SK-N-SH (cell line): ENCODE data around the gene KLHL5. TPM values are rescaled to one million over a fixed set of nuclear protein-coding genes. Genes with fewer than 3 reads are reported as not detected.

Experiments
- CTCF ChIA-PET: fragments of 300-600, 350-600 bp; formaldehyde crosslinking; extraction: SDS; loops from one replicate; lab custom pipeline; 2021; lab: Yijun Ruan, JAX
- POLR2A ChIA-PET: fragments of 350-600 bp; sonication (Branson Sonifier 250); formaldehyde crosslinking; extraction: SDS; loops from one replicate; lab custom pipeline; 2020; ENCODE audit warnings: antibody characterized with exemption, inconsistent platforms; lab: Yijun Ruan, JAX
- DNase-seq: peaks from one replicate; pipeline ENCODE4 v3.0.0; 2012
- H2AFZ ChIP-seq: fragments of 200-600 bp; sonication (generic); 2 replicates; pipeline ENCODE4 v1.8.1; 2016; ENCODE audit warnings: antibody characterized with exemption, mild to moderate bottlenecking, low read depth
- H3F3A ChIP-seq: fragments of 200-600 bp; sonication (generic); replicated peaks from 2 replicates; pipeline ENCODE3; 2016; ENCODE audit warnings: antibody characterized with exemption, mild to moderate bottlenecking; ENCODE audit not compliant: insufficient read depth
- H3K27ac ChIP-seq, 2 experiments: fragments of 200-500 bp in 1 of 2; fragments of 200-600 bp in 1 of 2; sonication (Bioruptor generic) in 1 of 2; sonication (generic), shearing (Covaris generic) in 1 of 2; 2 replicates each; pipeline versions ENCODE4 v1.5.1 to v1.6.1; 2014 to 2016; ENCODE audit warnings: low read depth in 2 of 2, inconsistent platforms in 1 of 2, low read length in 1 of 2, mild to moderate bottlenecking in 1 of 2, mixed read lengths in 1 of 2
- H3K27me3 ChIP-seq: fragments of 200-600 bp; sonication (generic), shearing (Covaris generic); 2 replicates; pipeline ENCODE4 v1.6.1; 2016; ENCODE audit warnings: mixed run types; ENCODE audit not compliant: insufficient read depth
- H3K36me3 ChIP-seq, 2 experiments: fragments of 200-500 bp in 1 of 2; fragments of 200-600 bp in 1 of 2; sonication (Bioruptor generic) in 1 of 2; sonication (generic) in 1 of 2; replicated peaks in 1 of 2; 2 replicates each; pipeline versions ENCODE3 to v1.5.1; 2014 to 2016; ENCODE audit warnings: low read length in 1 of 2, mild to moderate bottlenecking in 1 of 2; ENCODE audit not compliant: insufficient read depth in 2 of 2, control insufficient read depth in 1 of 2
- H3K4me1 ChIP-seq, 2 experiments: fragments of 200-500 bp in 1 of 2; fragments of 200-600 bp in 1 of 2; sonication (Bioruptor generic) in 1 of 2; sonication (generic), shearing (Covaris generic) in 1 of 2; 2 replicates each; pipeline versions ENCODE4 v1.5.1 to v1.6.1; 2014 to 2016; ENCODE audit warnings: low read depth in 1 of 2, low read length in 1 of 2, mixed run types in 1 of 2; ENCODE audit not compliant: insufficient read depth in 2 of 2, control insufficient read depth in 1 of 2
- H3K4me2 ChIP-seq: fragments of 200-600 bp; sonication (generic), shearing (Covaris generic); 2 replicates; pipeline ENCODE4 v1.6.1; 2017; ENCODE audit warnings: mixed run types
- H3K4me3 ChIP-seq, 2 experiments: fragments of 200-500 bp in 1 of 2; fragments of 200-600 bp in 1 of 2; sonication (Bioruptor generic) in 1 of 2; sonication (generic), shearing (Covaris generic) in 1 of 2; 2 replicates each; pipeline versions ENCODE4 v1.5.1 to v1.8.1; 2014 to 2016; ENCODE audit warnings: low read depth in 2 of 2, inconsistent platforms in 1 of 2, low read length in 1 of 2, mild to moderate bottlenecking in 1 of 2, mixed read lengths in 1 of 2, moderate library complexity in 1 of 2
- H3K79me2 ChIP-seq: fragments of 200-600 bp; sonication (generic); 2 replicates; pipeline ENCODE4 v1.8.1; 2017; ENCODE audit warnings: mild to moderate bottlenecking; ENCODE audit not compliant: insufficient read depth
- H3K9ac ChIP-seq: fragments of 200-600 bp; sonication (generic); 2 replicates; pipeline ENCODE4 v1.6.1; 2017; ENCODE audit warnings: mixed run types
- H3K9me2 ChIP-seq: fragments of 200-600 bp; sonication (generic); 2 replicates; pipeline ENCODE4 v1.6.1; 2017; ENCODE audit warnings: mixed run types
- H3K9me3 ChIP-seq: fragments of 200-600 bp; sonication (generic); 2 replicates; pipeline ENCODE4 v1.6.1; 2017; ENCODE audit warnings: mixed run types, mild to moderate bottlenecking, moderate library complexity
- H4K20me1 ChIP-seq: fragments of 200-600 bp; sonication (generic); 2 replicates; pipeline ENCODE4 v1.6.1; 2017; ENCODE audit warnings: mild to moderate bottlenecking, mixed run types; ENCODE audit not compliant: insufficient read depth
- ELF1 ChIP-seq: IDR thresholded peaks from 2 replicates; pipeline ENCODE4 v1.4.0; 2012
- EZH2phosphoT487 ChIP-seq: fragments of 200-600 bp; sonication (generic); IDR thresholded peaks from 2 replicates; pipeline ENCODE4 v1.6.1; 2017; ENCODE audit warnings: low read depth, mixed run types, mild to moderate bottlenecking, antibody characterized with exemption, moderate library complexity, borderline replicate concordance
- FOSL2 ChIP-seq: IDR thresholded peaks from 2 replicates; pipeline ENCODE4 v1.4.0; 2012; ENCODE audit warnings: low read depth, mild to moderate bottlenecking, moderate library complexity, borderline replicate concordance
- FOXJ3 ChIP-seq: sonication (generic); formaldehyde crosslinking; IDR thresholded peaks from 2 replicates; pipeline ENCODE4 v1.5.1; 2020; ENCODE audit warnings: mild to moderate bottlenecking, missing genetic modification reagents
- FOXM1 ChIP-seq: IDR thresholded peaks from 2 replicates; pipeline ENCODE4 v1.4.0; 2012; ENCODE audit warnings: low read depth, mild to moderate bottlenecking
- IRF3 ChIP-seq: fragments of 150-350 bp; IDR thresholded peaks from 2 replicates; pipeline ENCODE4 v1.6.1; 2016; ENCODE audit warnings: mild to moderate bottlenecking, low read depth, low read length
- JUND ChIP-seq: IDR thresholded peaks from 2 replicates; pipeline ENCODE4 v1.4.0; 2012
- MXI1 ChIP-seq: IDR thresholded peaks from 2 replicates; pipeline ENCODE4 v1.6.1; 2012; ENCODE audit warnings: mild to moderate bottlenecking, low read depth, low read length, improper control_type of control experiment
- PBX3 ChIP-seq: IDR thresholded peaks from 2 replicates; pipeline ENCODE4; 2012
- RAD21 ChIP-seq: IDR thresholded peaks from 2 replicates; pipeline ENCODE4 v1.6.1; 2012; ENCODE audit warnings: mild to moderate bottlenecking, low read length
- RCOR1 ChIP-seq: fragments of 150-350 bp; IDR thresholded peaks from 2 replicates; pipeline ENCODE4 v1.6.1; 2017; ENCODE audit warnings: antibody characterized with exemption, low read length
- RFX5 ChIP-seq: IDR thresholded peaks from 2 replicates; pipeline ENCODE4 v1.6.1; 2012; ENCODE audit warnings: mild to moderate bottlenecking, improper control_type of control experiment, low read length
- RXRA ChIP-seq: IDR thresholded peaks from 2 replicates; pipeline ENCODE4 v1.4.0; 2012; ENCODE audit warnings: low read depth, mild to moderate bottlenecking, borderline replicate concordance
- SIN3A ChIP-seq: IDR thresholded peaks from 2 replicates; pipeline ENCODE4 v1.6.1; 2012; ENCODE audit warnings: low read depth, mild to moderate bottlenecking, low read length, moderate library complexity, borderline replicate concordance
- SMC3 ChIP-seq: IDR thresholded peaks from 2 replicates; pipeline ENCODE4 v1.6.1; 2012; ENCODE audit warnings: low read depth, low read length, improper control_type of control experiment
- TEAD4 ChIP-seq: IDR thresholded peaks from 2 replicates; pipeline ENCODE4 v1.4.0; 2012; ENCODE audit warnings: mild to moderate bottlenecking, borderline replicate concordance; ENCODE audit not compliant: insufficient read depth
- YY1 ChIP-seq: IDR thresholded peaks from 2 replicates; pipeline ENCODE4 v1.4.0; 2012; ENCODE audit warnings: low read depth, mild to moderate bottlenecking
- ZBTB33 ChIP-seq: IDR thresholded peaks from 2 replicates; pipeline ENCODE4 v1.4.0; 2012; ENCODE audit warnings: low read depth, borderline replicate concordance
- WGBS: methylation state at CpG from one replicate; pipeline ENCODE4 v1.1.6; 2017; ENCODE audit warnings: low lambda C conversion rate; 5-methylcytosine and 5-hydroxymethylcytosine counted together
- polyA plus RNA-seq, 3 experiments: library from polyadenylated mRNA; depleted of rRNA; stranded (reverse); fragments of >200 nt; gene quantifications; 2 replicates each; pipeline ENCODE4 v1.2.3, GENCODE V29; 2012
- TF ChIP-seq, protein P1 (sequence below): IDR thresholded peaks from 2 replicates; pipeline ENCODE4 v1.4.0; 2012; ENCODE audit warnings: low read depth
- TF ChIP-seq, protein P2 (sequence below): IDR thresholded peaks from 2 replicates; pipeline ENCODE4 v1.6.1; 2012; ENCODE audit warnings: mild to moderate bottlenecking, low read depth, low read length, moderate library complexity

Gene KLHL5
- polyA plus RNA-seq, 1 of the 3 experiments (the other 2 are of a cell fraction): 33.1 TPM

DNA sequence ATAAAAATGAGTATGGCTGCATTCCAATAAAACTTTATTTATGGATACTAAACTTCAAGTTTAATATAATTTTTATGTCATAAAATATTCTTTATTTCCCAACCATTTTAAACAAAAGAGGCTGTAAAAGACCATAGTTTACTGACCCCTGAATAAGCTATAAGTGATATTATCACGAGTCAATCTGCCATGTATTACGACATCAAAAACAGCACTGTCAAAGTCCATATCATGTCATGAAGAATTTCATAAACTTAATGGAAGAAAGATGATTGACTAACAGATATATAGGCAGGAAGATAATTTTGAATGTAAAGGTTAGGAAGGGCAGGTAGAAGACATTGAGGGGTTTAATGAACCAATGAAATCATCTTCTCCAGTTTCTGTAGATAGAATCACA lies 48.0 kb upstream of the KLHL5 start:
- CTCF ChIA-PET: no interaction called here
- WGBS: 82% methylated on average over 2 of the region's 2 CpGs
- H3K4me2 ChIP-seq: no peak overlapping the region

GRCh38 chr4:39020130-39020529 lies 41.9 kb upstream of the KLHL5 start:
- no peak for TF ChIP-seq FOXM1
- no peak for TF ChIP-seq TEAD4
- TF ChIP-seq ZBTB33: no peak
- TF ChIP-seq FOXJ3 (CRISPR knock-in tag): no peak
- no peak for TF ChIP-seq EZH2phosphoT487
- no peak for TF ChIP-seq RAD21
- TF ChIP-seq, protein P1, sequence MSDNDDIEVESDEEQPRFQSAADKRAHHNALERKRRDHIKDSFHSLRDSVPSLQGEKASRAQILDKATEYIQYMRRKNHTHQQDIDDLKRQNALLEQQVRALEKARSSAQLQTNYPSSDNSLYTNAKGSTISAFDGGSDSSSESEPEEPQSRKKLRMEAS: no peak
- TF ChIP-seq RCOR1: no peak
- TF ChIP-seq SIN3A: no peak
- TF ChIP-seq ELF1: no peak
- TF ChIP-seq RXRA: no peak
- TF ChIP-seq JUND: no peak
- TF ChIP-seq FOSL2: no peak
- no peak for TF ChIP-seq IRF3
- TF ChIP-seq RFX5: no peak
- TF ChIP-seq, protein P2, sequence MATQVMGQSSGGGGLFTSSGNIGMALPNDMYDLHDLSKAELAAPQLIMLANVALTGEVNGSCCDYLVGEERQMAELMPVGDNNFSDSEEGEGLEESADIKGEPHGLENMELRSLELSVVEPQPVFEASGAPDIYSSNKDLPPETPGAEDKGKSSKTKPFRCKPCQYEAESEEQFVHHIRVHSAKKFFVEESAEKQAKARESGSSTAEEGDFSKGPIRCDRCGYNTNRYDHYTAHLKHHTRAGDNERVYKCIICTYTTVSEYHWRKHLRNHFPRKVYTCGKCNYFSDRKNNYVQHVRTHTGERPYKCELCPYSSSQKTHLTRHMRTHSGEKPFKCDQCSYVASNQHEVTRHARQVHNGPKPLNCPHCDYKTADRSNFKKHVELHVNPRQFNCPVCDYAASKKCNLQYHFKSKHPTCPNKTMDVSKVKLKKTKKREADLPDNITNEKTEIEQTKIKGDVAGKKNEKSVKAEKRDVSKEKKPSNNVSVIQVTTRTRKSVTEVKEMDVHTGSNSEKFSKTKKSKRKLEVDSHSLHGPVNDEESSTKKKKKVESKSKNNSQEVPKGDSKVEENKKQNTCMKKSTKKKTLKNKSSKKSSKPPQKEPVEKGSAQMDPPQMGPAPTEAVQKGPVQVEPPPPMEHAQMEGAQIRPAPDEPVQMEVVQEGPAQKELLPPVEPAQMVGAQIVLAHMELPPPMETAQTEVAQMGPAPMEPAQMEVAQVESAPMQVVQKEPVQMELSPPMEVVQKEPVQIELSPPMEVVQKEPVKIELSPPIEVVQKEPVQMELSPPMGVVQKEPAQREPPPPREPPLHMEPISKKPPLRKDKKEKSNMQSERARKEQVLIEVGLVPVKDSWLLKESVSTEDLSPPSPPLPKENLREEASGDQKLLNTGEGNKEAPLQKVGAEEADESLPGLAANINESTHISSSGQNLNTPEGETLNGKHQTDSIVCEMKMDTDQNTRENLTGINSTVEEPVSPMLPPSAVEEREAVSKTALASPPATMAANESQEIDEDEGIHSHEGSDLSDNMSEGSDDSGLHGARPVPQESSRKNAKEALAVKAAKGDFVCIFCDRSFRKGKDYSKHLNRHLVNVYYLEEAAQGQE: no peak
- TF ChIP-seq SMC3: no peak
- TF ChIP-seq MXI1: no peak
- TF ChIP-seq PBX3: no peak
- Histone ChIP-seq H3K79me2 (no peaks in the 10 kb centered on the region), H3K36me3 (no peaks in the 10 kb centered on the region), H3F3A (no peaks in the 10 kb centered on the region), H3K4me3 (no peak overlapping the region), H3K4me2 (no peak overlapping the region), H3K9me3 (no peaks in the 10 kb centered on the region), H3K27ac (no peak overlapping the region), H3K9ac (no peak overlapping the region), H3K9me2 (no peaks in the 10 kb centered on the region), H4K20me1 (no peaks in the 10 kb centered on the region), H3K4me1 (no peaks in the 10 kb centered on the region), H2AFZ (no peak overlapping the region), H3K27me3 (no peaks in the 10 kb centered on the region)
- CTCF ChIA-PET: no interaction called here
- POLR2A ChIA-PET: no interaction called here
- no peak for DNase-seq
- WGBS: 78% methylated on average over 4 of the region's 4 CpGs

More for the DNA sequence above, 48.0 kb upstream of the KLHL5 start:
- no peak overlapping the region for H3K9ac ChIP-seq
- POLR2A ChIA-PET: no interaction called here
- H3K79me2 ChIP-seq: no peaks in the 10 kb centered on the region
- H3K27ac ChIP-seq: no peak overlapping the region
- TF ChIP-seq YY1 (no peak), TEAD4 (no peak)
- TF ChIP-seq, protein P1: no peak
- H3K36me3 ChIP-seq: no peaks in the 10 kb centered on the region
- H3K4me3 ChIP-seq: no peak overlapping the region
- H3K9me2 ChIP-seq: no peaks in the 10 kb centered on the region
- H4K20me1 ChIP-seq: no peaks in the 10 kb centered on the region
- DNase-seq: no peak
- no peaks in the 10 kb centered on the region for H3K4me1 ChIP-seq
- no peaks in the 10 kb centered on the region for H3K9me3 ChIP-seq
- H3F3A ChIP-seq: no peaks in the 10 kb centered on the region
- no peak overlapping the region for H2AFZ ChIP-seq
- no peaks in the 10 kb centered on the region for H3K27me3 ChIP-seq
